Skin of body (tissue), 2 donors: ENCODE measurements around the gene L1CAM. TPM values are rescaled to one million over a fixed set of nuclear protein-coding genes. Genes with fewer than 3 reads are reported as not detected.

Experiments used
- DNase-seq: peaks from one replicate; lab custom pipeline; 2025; lab: John Stamatoyannopoulos, UW
- total RNA-seq: library from RNA; depleted of rRNA; stranded (reverse); fragments of >200 nt; gene quantifications from one replicate; pipeline ENCODE4 v1.2.3, GENCODE V29; 2014

Gene L1CAM
- total RNA-seq, 1 donor from 2014 or later: 3.6 TPM

- no peak for DNase-seq
These were observed 20.3 kb downstream of the L1CAM start for GRCh38 chrX:153865685-153866084.

- no peak for DNase-seq
These were observed 20.7 kb downstream of the L1CAM start for GRCh38 chrX:153865321-153865580.

DNA sequence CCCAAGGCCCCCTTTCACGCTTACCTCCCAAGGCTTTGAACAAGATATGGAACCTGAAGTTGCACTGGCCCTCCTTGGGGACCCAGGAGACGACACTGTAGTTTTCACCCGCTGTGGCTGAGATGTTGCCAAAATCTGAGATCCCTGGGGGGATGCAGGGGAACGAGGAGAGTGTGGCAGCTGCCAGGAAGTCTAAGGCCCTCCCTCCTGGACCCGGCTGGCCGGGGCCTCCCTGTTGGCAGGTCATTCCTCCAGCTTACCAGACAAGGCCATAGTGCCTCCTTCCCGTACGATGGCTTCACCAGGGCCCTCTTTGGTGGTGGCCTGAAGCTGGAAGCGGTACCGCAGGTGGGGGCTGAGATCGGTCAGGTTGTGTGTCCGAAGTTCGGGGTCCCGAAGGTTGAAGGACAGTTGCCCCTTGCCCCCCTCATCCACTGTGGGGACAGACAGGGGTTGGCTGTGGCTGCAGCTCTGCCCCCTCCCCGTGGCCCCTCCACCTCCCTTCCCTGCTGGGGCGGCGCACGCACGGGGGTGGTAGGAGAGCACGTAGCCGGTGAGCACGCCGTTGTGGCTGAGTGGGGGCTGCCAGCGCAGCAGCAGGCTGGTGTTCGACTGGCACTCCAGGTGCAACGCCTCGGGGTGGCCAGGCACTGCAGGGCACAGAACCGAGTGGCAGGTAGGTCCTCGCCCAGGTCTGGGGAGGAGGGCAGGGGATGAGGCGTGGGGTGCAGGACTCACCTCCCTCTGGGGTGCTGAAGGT lies 21.2 kb downstream of the L1CAM start:
- no peak for DNase-seq

DNA sequence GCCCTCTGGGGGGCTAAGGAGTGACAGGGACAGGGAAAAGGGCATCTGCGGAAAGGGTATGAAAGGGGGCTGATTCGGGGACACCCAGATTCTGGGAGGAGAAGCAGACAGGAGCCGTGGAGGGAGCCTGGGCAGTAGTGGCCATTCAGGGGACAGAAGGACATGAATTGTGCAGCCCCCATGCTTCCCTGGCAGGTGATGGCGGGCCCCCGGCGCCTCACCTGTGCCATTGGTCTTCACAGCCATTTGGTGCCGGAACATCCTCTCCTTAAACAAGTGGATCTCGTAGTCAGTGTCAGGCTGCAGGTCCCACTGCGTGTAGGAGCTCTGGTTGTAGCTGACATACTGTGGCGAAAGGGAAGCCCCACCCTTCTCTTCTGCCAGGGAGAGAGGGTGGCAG lies 21.9 kb downstream of the L1CAM start:
- DNase-seq: no peak

- DNase-seq: no peak
These were observed 22.6 kb downstream of the L1CAM start for GRCh38 chrX:153863251-153863991.

- no peak for DNase-seq
These were observed 23.4 kb downstream of the L1CAM start for GRCh38 chrX:153862369-153863250.

DNA sequence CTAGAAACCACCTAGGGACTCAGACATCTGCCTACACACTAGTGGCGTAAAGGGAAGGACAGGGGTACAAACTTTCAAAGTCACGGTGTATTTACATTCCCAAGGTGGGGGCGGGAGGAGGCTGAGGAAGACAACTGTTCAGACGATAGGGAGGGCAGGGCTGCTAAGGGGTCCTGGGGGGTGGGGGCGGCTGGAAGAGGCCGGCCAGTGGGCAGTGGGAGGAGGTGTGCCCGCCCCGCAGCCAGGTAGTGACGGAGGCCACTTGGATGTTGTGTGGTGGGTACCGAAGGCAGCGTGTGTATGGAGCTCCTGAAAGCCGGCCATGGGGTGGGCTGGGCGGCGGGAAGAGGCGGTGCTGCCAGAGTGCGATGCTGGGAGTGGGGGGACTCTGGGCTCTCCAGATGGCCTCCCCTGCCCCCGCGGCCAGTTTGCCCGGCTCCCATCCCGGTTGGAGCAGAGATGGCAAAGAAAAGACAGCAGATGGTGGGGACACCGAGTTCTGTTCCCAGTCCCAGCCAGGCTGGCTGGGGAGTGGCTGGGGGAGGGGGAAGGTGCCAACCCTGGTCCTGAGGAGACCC lies 24.2 kb downstream of the L1CAM start:
- no peak for DNase-seq

DNA sequence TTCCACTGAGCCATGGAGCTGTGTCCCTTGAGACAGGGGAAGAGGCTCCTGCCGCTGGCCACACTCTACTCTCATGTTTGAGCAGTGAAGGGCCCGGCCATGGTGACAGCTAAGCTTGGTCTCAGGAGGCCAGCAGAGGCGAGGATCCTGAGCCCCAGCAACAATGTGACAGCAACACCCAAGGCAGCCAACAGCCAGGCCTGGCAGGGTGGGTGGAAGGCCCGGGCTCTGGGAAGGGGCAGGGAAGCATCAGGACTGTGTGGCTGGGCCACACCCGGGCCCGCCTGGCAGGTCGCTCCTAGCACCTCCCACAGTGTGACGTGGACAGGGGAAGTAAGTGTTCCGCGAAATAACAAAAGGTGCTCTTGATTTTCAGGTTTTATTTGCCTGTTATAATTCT lies 24.8 kb downstream of the L1CAM start:
- DNase-seq: no peak

GRCh38 chrX:153857348-153857903 lies 28.5 kb downstream of the L1CAM start:
- DNase-seq: no peak

- no peak for DNase-seq
These were observed 31.3 kb downstream of the L1CAM start for GRCh38 chrX:153854702-153855101.

GRCh38 chrX:153853902-153854267 lies 32.1 kb downstream of the L1CAM start:
- no peak for DNase-seq

DNA sequence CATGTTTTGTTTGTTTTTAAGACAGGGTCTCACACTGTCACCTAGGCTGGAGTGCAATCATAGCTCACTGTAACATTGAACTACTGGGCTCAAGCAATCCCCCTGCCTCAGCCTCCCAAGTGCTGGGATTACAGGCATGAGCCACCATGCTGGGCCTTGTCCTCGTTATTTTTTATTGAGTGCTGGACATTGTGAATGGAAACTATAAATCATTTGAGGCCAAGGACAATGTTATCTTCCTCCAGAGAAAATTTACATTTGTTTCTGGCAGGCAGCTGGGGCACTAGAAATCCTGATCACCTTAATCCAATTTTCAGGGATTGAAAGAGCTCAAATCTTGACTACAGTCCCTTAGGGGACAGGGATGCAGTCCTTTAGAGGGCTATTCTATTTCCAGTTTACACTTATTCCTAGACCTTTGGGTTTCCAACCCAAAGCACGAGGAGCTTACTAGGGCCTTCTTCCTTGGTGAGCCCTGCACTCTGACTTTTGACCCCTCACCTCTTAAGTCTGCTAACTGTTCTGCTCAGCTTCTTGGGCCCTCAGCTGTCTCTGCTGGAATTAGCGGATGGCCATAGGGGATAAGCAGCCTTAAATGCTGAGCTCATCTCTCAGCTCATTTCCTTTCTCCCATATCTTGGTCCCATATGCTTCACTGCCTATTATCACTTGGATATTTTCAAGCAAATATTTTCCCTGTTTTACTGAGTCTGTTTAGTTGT lies 32.6 kb downstream of the L1CAM start:
- no peak for DNase-seq

DNA sequence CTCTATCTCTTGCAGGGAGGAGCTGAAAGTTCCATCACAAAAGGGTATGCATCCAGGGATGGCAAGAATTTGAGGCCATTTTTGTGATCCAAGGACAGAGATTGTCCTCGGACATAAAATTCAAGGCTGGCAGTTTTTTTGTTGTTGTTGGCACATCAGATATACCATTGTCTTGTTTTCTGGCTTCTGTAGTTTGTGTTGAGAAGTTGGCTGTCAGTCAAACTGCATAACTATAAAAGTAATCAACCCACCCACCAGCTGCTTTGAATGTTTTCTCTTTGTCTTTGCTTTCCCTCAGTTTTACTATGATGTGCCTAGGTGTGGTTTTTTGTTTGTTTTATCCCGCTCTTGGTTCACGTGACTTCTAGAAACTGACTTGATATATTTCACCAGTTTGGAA lies 34.0 kb downstream of the L1CAM start:
- DNase-seq: no peak

DNA sequence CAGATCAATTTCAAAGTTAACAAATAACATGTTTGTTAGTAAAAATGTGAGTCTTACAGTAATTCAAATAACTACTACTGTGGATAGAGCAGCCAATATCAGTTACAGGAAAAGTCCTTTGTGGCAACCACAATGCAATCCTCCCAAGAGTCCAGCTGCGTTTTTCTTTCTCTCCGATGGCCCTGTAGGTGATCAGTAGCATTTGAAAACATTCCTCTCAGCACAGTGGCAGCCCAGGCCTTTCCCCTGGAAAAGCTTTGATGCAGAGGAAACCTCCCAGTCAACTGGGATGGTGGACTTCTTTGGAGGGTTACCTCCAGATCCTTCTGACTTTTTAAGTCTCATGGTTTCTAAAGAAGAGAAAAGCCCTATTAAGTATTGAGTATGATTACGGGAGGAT lies 37.6 kb downstream of the L1CAM start:
- no peak for DNase-seq

GRCh38 chrX:153845842-153846241 lies 40.1 kb downstream of the L1CAM start:
- DNase-seq: no peak

- DNase-seq: no peak
These were observed 40.8 kb downstream of the L1CAM start for GRCh38 chrX:153845195-153845594.

- DNase-seq: no peak
These were observed 41.4 kb downstream of the L1CAM start for GRCh38 chrX:153844509-153845082.

DNA sequence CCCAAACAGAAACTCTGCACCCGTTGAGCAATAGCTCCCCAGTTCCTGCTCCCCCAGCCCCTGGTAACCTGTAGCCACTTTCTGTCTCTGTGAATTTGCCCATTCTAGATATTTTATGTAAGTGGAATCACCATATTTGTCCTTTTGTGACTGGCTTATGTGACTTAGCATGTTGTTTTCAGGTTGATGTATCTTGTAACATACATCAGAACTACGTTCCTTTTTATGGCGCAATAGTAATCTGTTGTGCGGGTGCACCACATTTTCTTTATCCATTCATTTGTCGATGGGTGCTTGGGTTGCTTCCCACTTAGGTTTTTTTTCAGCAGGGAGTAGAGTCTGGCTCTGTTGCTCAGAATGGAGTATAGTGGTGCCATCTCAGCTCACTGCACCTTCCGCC lies 49.1 kb downstream of the L1CAM start:
- DNase-seq: no peak

DNA sequence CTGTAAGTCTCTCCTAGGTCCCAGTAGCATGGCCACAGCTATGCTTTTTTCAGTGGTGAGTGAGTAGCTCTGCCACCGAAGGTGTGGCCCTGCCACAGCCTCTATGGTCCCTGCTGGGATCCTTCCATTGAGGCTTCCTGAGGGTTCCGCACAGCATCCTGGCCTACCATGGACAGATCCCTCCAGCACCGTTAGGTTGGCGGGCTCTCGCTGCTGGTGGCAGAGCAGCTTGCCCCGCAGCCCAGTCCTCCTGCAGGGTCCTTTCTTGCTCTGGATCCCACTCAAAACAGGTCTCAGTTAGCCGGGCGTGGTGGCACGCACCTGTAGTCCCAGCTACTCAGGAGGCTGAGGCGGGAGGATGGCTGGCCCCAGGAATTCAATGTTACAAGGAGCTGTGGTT lies 53.2 kb downstream of the L1CAM start:
- no peak for DNase-seq

- no peak for DNase-seq
These were observed 54.4 kb downstream of the L1CAM start for GRCh38 chrX:153831429-153832150.
